Measurements from ENCODE around the gene LRMDA. TPM values are rescaled to one million over a fixed set of nuclear protein-coding genes. Genes with fewer than 3 reads are reported as not detected.

Gene LRMDA
- total and polyA plus RNA-seq, 10 of the 15 experiments (the other 5 are each of a cell fraction or from before 2014, with no cell fraction given), result 0.07 to 0.54 (median 0.29) TPM; not detected in 4

- H3K4me3 ChIP-seq, result no peak overlapping the region
- DNase-seq (ENCODE audit: low read depth, low spot score) (no peak), FAIRE-seq (no peak), ATAC-seq (no peak)
- no peak overlapping the region for H3K4me2 ChIP-seq (ENCODE audit: control insufficient read depth, insufficient read depth)
- H3K27ac ChIP-seq (ENCODE audit: control insufficient read depth, insufficient read depth), result no peak overlapping the region
- H4K20me1 ChIP-seq (ENCODE audit: control insufficient read depth, insufficient read depth), result no peaks in the 10 kb centered on the region
- ChIA-PET SMC1A (ENCODE audit: uncharacterized antibody, unreplicated experiment) (no interaction called here), POLR2A (no interaction called here), CTCF (no interaction called here), RAD21 (ENCODE audit: unreplicated experiment) (no interaction called here)
- intact Hi-C loops (cut with micrococcal nuclease; ENCODE audit: unreplicated experiment) (no loop called here), in situ Hi-C loops (cut with MboI) (no loop called here)
- no peaks in the 10 kb centered on the region for H3K27me3 ChIP-seq (replicated peaks in 1 of 2; ENCODE audit: control insufficient read depth in 2 of 2, insufficient read depth in 2 of 2, low read length in 1 of 2)
- no TSS peak for BruUV-seq (replicated peaks)
- no peaks in the 10 kb centered on the region for H3K4me1 ChIP-seq (ENCODE audit: control insufficient read depth, insufficient read depth, low read length)
- no peak overlapping the region for H2AFZ ChIP-seq (ENCODE audit: control insufficient read depth, low read depth, low read length)
- WGBS (ENCODE audit: insufficient coverage, insufficient replicate concordance, low lambda C conversion rate, missing lambda C conversion rate), result 50% methylated on average over 2 of the region's 2 CpGs
- no peak overlapping the region for H3K9ac ChIP-seq (ENCODE audit: control insufficient read depth, insufficient read depth, low read length)
- H3K9me3 ChIP-seq (replicated peaks; ENCODE audit: control insufficient read depth, insufficient read depth, low read length), result no peaks in the 10 kb centered on the region
- TF ChIP-seq, protein P1, sequence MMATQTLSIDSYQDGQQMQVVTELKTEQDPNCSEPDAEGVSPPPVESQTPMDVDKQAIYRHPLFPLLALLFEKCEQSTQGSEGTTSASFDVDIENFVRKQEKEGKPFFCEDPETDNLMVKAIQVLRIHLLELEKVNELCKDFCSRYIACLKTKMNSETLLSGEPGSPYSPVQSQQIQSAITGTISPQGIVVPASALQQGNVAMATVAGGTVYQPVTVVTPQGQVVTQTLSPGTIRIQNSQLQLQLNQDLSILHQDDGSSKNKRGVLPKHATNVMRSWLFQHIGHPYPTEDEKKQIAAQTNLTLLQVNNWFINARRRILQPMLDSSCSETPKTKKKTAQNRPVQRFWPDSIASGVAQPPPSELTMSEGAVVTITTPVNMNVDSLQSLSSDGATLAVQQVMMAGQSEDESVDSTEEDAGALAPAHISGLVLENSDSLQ (IDR thresholded peaks at IDR 0.05), result no peak
- no peak for TF ChIP-seq DPF2 (IDR thresholded peaks at IDR 0.05)
- no peak for TF ChIP-seq EP300 (IDR thresholded peaks at IDR 0.05; ENCODE audit: borderline replicate concordance in 1 of 2, control insufficient read depth in 1 of 2, low read depth in 2 of 2, low read length in 2 of 2)
- TF ChIP-seq RAD51 (IDR thresholded peaks at IDR 0.05), result no peak
- TF ChIP-seq, protein P2, sequence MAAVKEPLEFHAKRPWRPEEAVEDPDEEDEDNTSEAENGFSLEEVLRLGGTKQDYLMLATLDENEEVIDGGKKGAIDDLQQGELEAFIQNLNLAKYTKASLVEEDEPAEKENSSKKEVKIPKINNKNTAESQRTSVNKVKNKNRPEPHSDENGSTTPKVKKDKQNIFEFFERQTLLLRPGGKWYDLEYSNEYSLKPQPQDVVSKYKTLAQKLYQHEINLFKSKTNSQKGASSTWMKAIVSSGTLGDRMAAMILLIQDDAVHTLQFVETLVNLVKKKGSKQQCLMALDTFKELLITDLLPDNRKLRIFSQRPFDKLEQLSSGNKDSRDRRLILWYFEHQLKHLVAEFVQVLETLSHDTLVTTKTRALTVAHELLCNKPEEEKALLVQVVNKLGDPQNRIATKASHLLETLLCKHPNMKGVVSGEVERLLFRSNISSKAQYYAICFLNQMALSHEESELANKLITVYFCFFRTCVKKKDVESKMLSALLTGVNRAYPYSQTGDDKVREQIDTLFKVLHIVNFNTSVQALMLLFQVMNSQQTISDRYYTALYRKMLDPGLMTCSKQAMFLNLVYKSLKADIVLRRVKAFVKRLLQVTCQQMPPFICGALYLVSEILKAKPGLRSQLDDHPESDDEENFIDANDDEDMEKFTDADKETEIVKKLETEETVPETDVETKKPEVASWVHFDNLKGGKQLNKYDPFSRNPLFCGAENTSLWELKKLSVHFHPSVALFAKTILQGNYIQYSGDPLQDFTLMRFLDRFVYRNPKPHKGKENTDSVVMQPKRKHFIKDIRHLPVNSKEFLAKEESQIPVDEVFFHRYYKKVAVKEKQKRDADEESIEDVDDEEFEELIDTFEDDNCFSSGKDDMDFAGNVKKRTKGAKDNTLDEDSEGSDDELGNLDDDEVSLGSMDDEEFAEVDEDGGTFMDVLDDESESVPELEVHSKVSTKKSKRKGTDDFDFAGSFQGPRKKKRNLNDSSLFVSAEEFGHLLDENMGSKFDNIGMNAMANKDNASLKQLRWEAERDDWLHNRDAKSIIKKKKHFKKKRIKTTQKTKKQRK (IDR thresholded peaks at IDR 0.05; ENCODE audit: low read depth, low read length), result no peak
- TF ChIP-seq CBFB (IDR thresholded peaks at IDR 0.05; ENCODE audit: low read depth), result no peak
- no peak for TF ChIP-seq NFIC (IDR thresholded peaks at IDR 0.05; ENCODE audit: low read depth, low read length)
- no peaks in the 10 kb centered on the region for H3K79me2 ChIP-seq (ENCODE audit: control insufficient read depth, insufficient read depth, low read length)
- H3K36me3 ChIP-seq (ENCODE audit: control insufficient read depth in 2 of 2, insufficient read depth in 2 of 2, low read length in 1 of 2), result no peaks in the 10 kb centered on the region
Observed at GRCh38 chr10:76149602-76150138, 718.2 kb downstream of the LRMDA start.

Data from GM12878 (cell line).